Measurements from ENCODE around the gene FCER1A. TPM values are rescaled to one million over a fixed set of nuclear protein-coding genes. Genes with fewer than 3 reads are reported as not detected.

FCER1A gene
- 3.2 TPM for total RNA-seq

- H3K4me1 ChIP-seq: no peaks in the 10 kb centered on the region
- no peak within 1 kb of the TSS for H3K4me3 ChIP-seq
- H3K27me3 ChIP-seq: no peaks in the 10 kb centered on the region
- H3K36me3 ChIP-seq: no peaks in the 10 kb centered on the region
- intact Hi-C loops (cut with DNase I): no loop called here
- DNase-seq (ENCODE audit: extremely low spot score in 2 of 2): no peak
- no peak for TF ChIP-seq POLR2AphosphoS5 (IDR thresholded peaks at IDR 0.05; ENCODE audit: insufficient read depth in 1 of 2, low read depth in 1 of 2)
- TF ChIP-seq POLR2A (IDR thresholded peaks at IDR 0.05): no peak
- no peak for TF ChIP-seq CTCF (IDR thresholded peaks at IDR 0.05)
- H3K9me3 ChIP-seq: no peaks in the 10 kb centered on the region
- H3K27ac ChIP-seq: no peak within 1 kb of the TSS
Observed at GRCh38 chr1:159302095-159302494, at the start of gene FCER1A. Gene FCER1A, plus strand, starts transcription at chr1:159302336. Its CDS starts 29 bp downstream, at chr1:159302365.

GRCh38 chr1:159261311-159261710, 40.8 kb upstream of the FCER1A start:
- intact Hi-C loops (cut with DNase I): no loop called here
- no peaks in the 10 kb centered on the region for H3K36me3 ChIP-seq
- TF ChIP-seq POLR2AphosphoS5 (IDR thresholded peaks at IDR 0.05; ENCODE audit: insufficient read depth in 1 of 2, low read depth in 1 of 2) (no peak), POLR2A (IDR thresholded peaks at IDR 0.05) (no peak), CTCF (IDR thresholded peaks at IDR 0.05) (no peak)
- no peaks in the 10 kb centered on the region for H3K4me1 ChIP-seq
- no peak for DNase-seq (ENCODE audit: extremely low spot score in 2 of 2)
- no peak overlapping the region for H3K4me3 ChIP-seq
- H3K27me3 ChIP-seq: no peaks in the 10 kb centered on the region
- H3K27ac ChIP-seq: no peak overlapping the region
- no peaks in the 10 kb centered on the region for H3K9me3 ChIP-seq

- TF ChIP-seq POLR2A (IDR thresholded peaks at IDR 0.05) (no peak), CTCF (IDR thresholded peaks at IDR 0.05) (no peak), POLR2AphosphoS5 (IDR thresholded peaks at IDR 0.05; ENCODE audit: insufficient read depth in 1 of 2, low read depth in 1 of 2) (no peak)
- Histone ChIP-seq H3K27ac (no peak overlapping the region), H3K27me3 (no peaks in the 10 kb centered on the region), H3K4me1 (no peaks in the 10 kb centered on the region), H3K36me3 (no peaks in the 10 kb centered on the region), H3K4me3 (no peak overlapping the region), H3K9me3 (no peaks in the 10 kb centered on the region)
- DNase-seq (ENCODE audit: extremely low spot score in 2 of 2): no peak
- intact Hi-C loops (cut with DNase I): no loop called here
Observed at GRCh38 chr1:159261721-159262494, 40.2 kb upstream of the FCER1A start.

- intact Hi-C loops (cut with DNase I): no loop called here
- no peaks in the 10 kb centered on the region for H3K27me3 ChIP-seq
- H3K27ac ChIP-seq: no peak overlapping the region
- no peak for TF ChIP-seq POLR2A (IDR thresholded peaks at IDR 0.05)
- no peak for TF ChIP-seq POLR2AphosphoS5 (IDR thresholded peaks at IDR 0.05; ENCODE audit: insufficient read depth in 1 of 2, low read depth in 1 of 2)
- TF ChIP-seq CTCF (IDR thresholded peaks at IDR 0.05): no peak
- no peaks in the 10 kb centered on the region for H3K36me3 ChIP-seq
- DNase-seq (ENCODE audit: extremely low spot score in 2 of 2): no peak
- no peaks in the 10 kb centered on the region for H3K4me1 ChIP-seq
- H3K9me3 ChIP-seq: no peaks in the 10 kb centered on the region
- no peak overlapping the region for H3K4me3 ChIP-seq
Observed at GRCh38 chr1:159266832-159267231, 35.3 kb upstream of the FCER1A start.

GRCh38 chr1:159274631-159275030, 27.5 kb upstream of the FCER1A start:
- H3K4me1 ChIP-seq: no peaks in the 10 kb centered on the region
- H3K9me3 ChIP-seq: no peaks in the 10 kb centered on the region
- no peaks in the 10 kb centered on the region for H3K36me3 ChIP-seq
- no peaks in the 10 kb centered on the region for H3K27me3 ChIP-seq
- no peak overlapping the region for H3K4me3 ChIP-seq
- TF ChIP-seq POLR2A (IDR thresholded peaks at IDR 0.05) (no peak), POLR2AphosphoS5 (IDR thresholded peaks at IDR 0.05; ENCODE audit: insufficient read depth in 1 of 2, low read depth in 1 of 2) (no peak), CTCF (IDR thresholded peaks at IDR 0.05) (no peak)
- DNase-seq (ENCODE audit: extremely low spot score in 2 of 2): no peak
- intact Hi-C loops (cut with DNase I): no loop called here
- no peak overlapping the region for H3K27ac ChIP-seq

All from vagina (tissue), 2 donors.